HEK293T (cell line): ENCODE results near the gene CD209.

Experiments used
- CTCF ChIA-PET: fragments of 350-600 bp; formaldehyde crosslinking; extraction: SDS; loops from one replicate; lab custom pipeline; 2021; ENCODE audit warnings: antibody characterized with exemption, inconsistent platforms; lab: Yijun Ruan, JAX
- POLR2A ChIA-PET: fragments of 350-600 bp; formaldehyde crosslinking; extraction: SDS; loops from one replicate; lab custom pipeline; 2020; ENCODE audit warnings: antibody characterized with exemption, inconsistent platforms; lab: Yijun Ruan, JAX
- DNase-seq: peaks from one replicate; pipeline ENCODE4 v3.0.0; 2012; ENCODE audit warnings: mixed read lengths; ENCODE audit errors: extremely low spot score
- ARNT ChIP-seq: fragments of 450-650 bp; IDR thresholded peaks from 2 replicates; pipeline ENCODE4 v1.6.1; 2017; ENCODE audit warnings: mild to moderate bottlenecking
- BHLHE40 ChIP-seq: fragments of 450-650 bp; IDR thresholded peaks from 2 replicates; pipeline ENCODE4 v1.6.1; 2016; ENCODE audit warnings: mild to moderate bottlenecking, moderate library complexity, borderline replicate concordance
- CTBP1 ChIP-seq: fragments of 450-650 bp; IDR thresholded peaks from 2 replicates; pipeline ENCODE4 v1.6.1; 2016; ENCODE audit warnings: borderline replicate concordance
- ELF4 ChIP-seq: fragments of 450-650 bp; IDR thresholded peaks from 2 replicates; pipeline ENCODE4 v1.6.1; 2017; ENCODE audit warnings: antibody characterized with exemption
- FOXA1 ChIP-seq: fragments of 450-650 bp; IDR thresholded peaks from 2 replicates; pipeline ENCODE4 v1.6.1; 2016; ENCODE audit warnings: mild to moderate bottlenecking
- FOXK2 ChIP-seq: fragments of 450-650 bp; IDR thresholded peaks from 2 replicates; pipeline ENCODE4 v1.6.1; 2016; ENCODE audit warnings: mild to moderate bottlenecking
- FOXM1 ChIP-seq: fragments of 450-650 bp; IDR thresholded peaks from 2 replicates; pipeline ENCODE4 v1.6.1; 2017; ENCODE audit warnings: mild to moderate bottlenecking, borderline replicate concordance
- HDGF ChIP-seq: fragments of 450-650 bp; IDR thresholded peaks from 2 replicates; pipeline ENCODE4 v1.6.1; 2017; ENCODE audit warnings: antibody characterized with exemption, borderline replicate concordance
- L3MBTL2 ChIP-seq: fragments of 450-650 bp; conservative IDR thresholded peaks from 2 replicates; pipeline ENCODE4 v1.6.1; 2016; ENCODE audit warnings: mild to moderate bottlenecking
- LEF1 ChIP-seq: fragments of 450-650 bp; IDR thresholded peaks from 2 replicates; pipeline ENCODE4 v1.6.1; 2017; ENCODE audit warnings: mild to moderate bottlenecking, borderline replicate concordance
- NFRKB ChIP-seq: fragments of 450-650 bp; IDR thresholded peaks from 2 replicates; pipeline ENCODE4 v1.6.1; 2016; ENCODE audit warnings: mild to moderate bottlenecking, moderate library complexity
- PKNOX1 ChIP-seq: fragments of 450-650 bp; IDR thresholded peaks from 2 replicates; pipeline ENCODE4 v1.6.1; 2016
- SP1 ChIP-seq: fragments of 450-650 bp; IDR thresholded peaks from 2 replicates; pipeline ENCODE4 v1.6.1; 2017
- SUZ12 ChIP-seq: fragments of 450-650 bp; IDR thresholded peaks from 2 replicates; pipeline ENCODE4 v1.6.1; 2016; ENCODE audit warnings: mild to moderate bottlenecking
- TARDBP ChIP-seq: fragments of 450-650 bp; IDR thresholded peaks from 2 replicates; pipeline ENCODE4 v1.6.1; 2016
- ZNF384 ChIP-seq: fragments of 450-650 bp; IDR thresholded peaks from 2 replicates; pipeline ENCODE4 v1.6.1; 2016

The CD209 gene

GRCh38 chr19:7739801-7740681, 7.3 kb downstream of the CD209 start:
- POLR2A ChIA-PET = no interaction called here
- no peak for TF ChIP-seq PKNOX1
- TF ChIP-seq SP1 = no peak
- no peak for TF ChIP-seq L3MBTL2
- TF ChIP-seq BHLHE40 = no peak
- TF ChIP-seq CTBP1 = no peak
- no peak for TF ChIP-seq NFRKB
- no peak for TF ChIP-seq ARNT
- TF ChIP-seq TARDBP = no peak
- no peak for TF ChIP-seq SUZ12
- no peak for TF ChIP-seq ELF4
- TF ChIP-seq FOXM1 = no peak
- TF ChIP-seq FOXK2 = no peak
- no peak for DNase-seq
- CTCF ChIA-PET = interaction anchor here (0.6 kb wide), 1 partner anchor 360 kb away, joined by 3 read pairs; no protein-coding TSS in a partner anchor

DNA sequence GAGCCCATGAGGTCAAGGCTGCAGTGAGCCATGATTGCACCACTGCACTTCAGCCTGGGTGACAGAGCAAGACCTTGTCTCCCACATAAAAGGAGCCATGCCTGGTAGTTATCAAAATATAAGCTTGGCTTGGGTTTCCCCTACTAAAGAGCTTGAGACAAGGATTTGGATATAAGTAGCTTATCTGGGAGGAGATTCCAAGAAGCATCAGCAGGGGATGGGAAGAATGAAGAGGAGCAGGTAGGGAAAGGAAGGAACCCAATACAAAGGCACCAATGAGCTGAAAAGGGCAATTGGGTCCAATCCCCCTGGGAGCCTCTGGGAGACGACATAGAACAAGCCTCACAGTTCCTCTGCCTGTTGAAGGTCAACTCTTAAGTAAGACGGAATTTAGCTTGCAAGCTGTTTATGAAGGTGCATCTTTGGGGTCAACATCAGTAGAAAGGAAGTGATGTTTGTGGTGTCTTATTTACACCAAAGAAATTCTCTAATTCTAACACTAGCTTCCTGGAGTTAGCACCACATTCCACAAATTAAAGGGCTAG, 8.1 kb downstream of the CD209 start:
- ChIA-PET POLR2A (no interaction called here), CTCF (interaction anchor here (0.5 to 0.6 kb wide), 2 partner anchors 60 to 359 kb away, joined by 3 read pairs; no protein-coding TSS in a partner anchor)
- TF ChIP-seq FOXM1 = no peak
- no peak for TF ChIP-seq CTBP1
- no peak for TF ChIP-seq ARNT
- no peak for TF ChIP-seq SP1
- no peak for TF ChIP-seq FOXA1
- no peak for TF ChIP-seq HDGF
- TF ChIP-seq LEF1 = no peak
- no peak for TF ChIP-seq SUZ12
- no peak for DNase-seq

DNA sequence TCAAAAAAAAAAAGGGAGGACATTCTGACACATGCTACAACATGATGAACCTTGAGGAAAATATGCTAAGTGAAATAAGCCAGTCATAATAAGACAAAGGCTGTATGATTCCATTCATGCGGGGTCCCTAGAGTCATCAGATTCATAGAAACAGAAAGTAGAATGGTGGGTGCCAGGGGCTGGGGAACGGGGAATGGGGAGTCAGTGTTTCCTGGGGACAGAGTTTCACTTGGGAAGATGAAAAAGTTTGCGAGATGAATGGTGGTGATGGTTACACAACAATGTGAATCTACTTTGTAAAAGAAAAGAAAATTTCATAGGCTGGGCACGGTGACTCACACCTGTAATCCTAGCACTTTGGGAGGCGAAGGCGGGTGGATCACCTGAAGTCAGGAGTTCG, 9.3 kb downstream of the CD209 start:
- no peak for DNase-seq
- POLR2A ChIA-PET = no interaction called here
- TF ChIP-seq SUZ12 (no peak), BHLHE40 (no peak), FOXK2 (no peak), LEF1 (no peak), FOXM1 (no peak), ZNF384 (no peak), ARNT (no peak), ELF4 (no peak), PKNOX1 (no peak), CTBP1 (no peak)
- CTCF ChIA-PET = interaction anchor here (0.7 kb wide), 1 partner anchor 27 kb away, joined by 4 read pairs; no protein-coding TSS in a partner anchor

DNA sequence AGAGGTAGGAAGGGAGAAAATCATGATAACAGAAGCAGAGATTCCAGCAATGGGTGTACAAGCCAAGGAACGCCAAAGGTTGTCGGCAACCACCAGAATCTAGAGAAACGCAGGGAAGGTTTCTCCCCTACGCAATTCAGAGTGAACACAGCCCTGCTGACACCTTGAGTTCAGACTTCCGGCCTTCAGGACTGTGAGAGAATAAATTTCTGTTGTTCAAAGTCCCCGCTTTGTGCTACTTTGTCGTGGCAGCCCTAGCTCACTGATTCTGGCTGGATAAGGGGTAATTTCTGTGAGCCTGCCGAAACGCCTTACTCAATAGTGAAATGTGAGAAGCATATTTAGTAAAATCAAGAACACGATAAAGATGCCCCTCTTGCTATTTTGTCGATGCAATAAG, 10.1 kb downstream of the CD209 start:
- POLR2A ChIA-PET = no interaction called here
- TF ChIP-seq FOXK2 = no peak
- TF ChIP-seq FOXM1 = no peak
- TF ChIP-seq ZNF384 = no peak
- no peak for TF ChIP-seq TARDBP
- no peak for TF ChIP-seq L3MBTL2
- TF ChIP-seq FOXA1 = no peak
- DNase-seq = no peak
- CTCF ChIA-PET = no interaction called here

DNA sequence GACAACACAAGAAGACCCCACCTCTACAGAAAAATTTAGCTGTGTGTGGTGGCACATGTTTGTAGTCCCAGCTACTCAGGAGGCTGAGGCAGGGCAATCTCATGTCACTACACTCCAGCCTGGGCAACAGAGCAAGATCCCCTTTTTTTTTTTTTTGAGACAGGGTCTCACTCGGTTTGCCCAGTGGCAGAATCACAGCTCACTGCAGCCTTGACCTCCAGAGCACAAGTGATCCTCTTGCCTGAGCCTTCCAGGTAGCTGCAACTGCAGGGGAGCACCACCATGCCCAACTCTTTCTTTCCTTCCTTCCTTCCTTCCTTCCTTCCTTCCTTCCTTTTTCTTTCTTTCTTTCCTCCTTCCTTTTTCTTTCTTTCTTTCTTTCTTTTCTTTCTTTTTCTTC, 11.2 kb downstream of the CD209 start:
- POLR2A ChIA-PET = no interaction called here
- DNase-seq = no peak
- CTCF ChIA-PET = no interaction called here
- TF ChIP-seq TARDBP (no peak), ARNT (no peak), NFRKB (no peak), LEF1 (no peak), FOXK2 (no peak), SUZ12 (no peak), BHLHE40 (no peak)

- CTCF ChIA-PET = no interaction called here
- POLR2A ChIA-PET = no interaction called here
- TF ChIP-seq FOXM1 = no peak
- no peak for TF ChIP-seq BHLHE40
- TF ChIP-seq SP1 = no peak
- no peak for TF ChIP-seq NFRKB
- no peak for TF ChIP-seq HDGF
- TF ChIP-seq L3MBTL2 = no peak
- TF ChIP-seq SUZ12 = no peak
- TF ChIP-seq LEF1 = no peak
- TF ChIP-seq CTBP1 = no peak
- TF ChIP-seq ARNT = no peak
- TF ChIP-seq FOXA1 = no peak
- TF ChIP-seq FOXK2 = no peak
- no peak for TF ChIP-seq PKNOX1
- DNase-seq = no peak
Measured at GRCh38 chr19:7734220-7735203, 12.8 kb downstream of the CD209 start.
